M059J (cell line): Measurements from ENCODE around the gene PRDX6. TPM values are rescaled to one million over a fixed set of nuclear protein-coding genes. Genes with fewer than 3 reads are reported as not detected.
"Not testable (repeated sequence)": the region's sequence is repeated elsewhere in the genome, so short reads cannot be mapped to it uniquely, and the experiment has no call there.

Experiments used
- DNase-seq: peaks from one replicate; pipeline ENCODE4 v3.0.0-alpha.2; 2012; ENCODE audit warnings: low read depth
- total RNA-seq: library from RNA; depleted of rRNA; stranded (reverse); fragments of >200 nt; shearing (Covaris generic); gene quantifications from 2 replicates; pipeline ENCODE4 v1.2.3, GENCODE V29; 2014; rRNA removed

The PRDX6 gene
- 595 and 661 TPM in 2 replicates for total RNA-seq

GRCh38 chr1:173477286-173478093 is at the start of gene PRDX6:
PRDX6 (plus strand) TSS chr1:173477335; CDS start chr1:173477398, 63 bp downstream.
- DNase-seq = peak; percentile 73

GRCh38 chr1:173429471-173430402 is 47.4 kb upstream of the PRDX6 start:
- DNase-seq = peak; percentile 84

- no peak for DNase-seq
These were observed 46.3 kb upstream of the PRDX6 start for GRCh38 chr1:173430677-173431303.

- peak; percentile 87 for DNase-seq
These were observed 45.7 kb upstream of the PRDX6 start for GRCh38 chr1:173431304-173432045.

- DNase-seq = no peak
These were observed 44.8 kb upstream of the PRDX6 start for GRCh38 chr1:173432331-173432730.

GRCh38 chr1:173433751-173434326 is 43.3 kb upstream of the PRDX6 start:
- DNase-seq = no peak

GRCh38 chr1:173436841-173437428 is 40.2 kb upstream of the PRDX6 start:
- DNase-seq = no peak

- no peak for DNase-seq
These were observed 38.5 kb upstream of the PRDX6 start for GRCh38 chr1:173438675-173439074.

GRCh38 chr1:173440430-173440829 is 36.7 kb upstream of the PRDX6 start:
- DNase-seq = no peak

- DNase-seq = no peak
These were observed 32.4 kb upstream of the PRDX6 start for GRCh38 chr1:173444757-173445156.

- DNase-seq = no peak
These were observed 32.0 kb upstream of the PRDX6 start for GRCh38 chr1:173445164-173445563.

- no peak for DNase-seq
These were observed 31.5 kb upstream of the PRDX6 start for GRCh38 chr1:173445656-173446055.

- DNase-seq = no peak
These were observed 29.9 kb upstream of the PRDX6 start for GRCh38 chr1:173447224-173447623.

- DNase-seq = no peak
These were observed 28.2 kb upstream of the PRDX6 start for GRCh38 chr1:173448945-173449344.

- peak; percentile 37 for DNase-seq
These were observed 25.2 kb upstream of the PRDX6 start for GRCh38 chr1:173451981-173452380.

GRCh38 chr1:173453982-173454381 is 23.2 kb upstream of the PRDX6 start:
- DNase-seq = peak; percentile 37

GRCh38 chr1:173454966-173455524 is 22.1 kb upstream of the PRDX6 start:
- peak; percentile 27 for DNase-seq

- DNase-seq = no peak
These were observed 17.2 kb upstream of the PRDX6 start for GRCh38 chr1:173459885-173460284.

GRCh38 chr1:173462666-173463065 is 14.5 kb upstream of the PRDX6 start:
- DNase-seq = not testable (repeated sequence)

GRCh38 chr1:173464185-173464584 is 12.9 kb upstream of the PRDX6 start:
- DNase-seq = not testable (repeated sequence)
